Activated naive CD4-positive, alpha-beta T cell treated with anti-CD3 and anti-CD28 coated beads, Interleukin-2, amount 50 U/mL, for 72 hours (primary cell): ENCODE data around the gene NLK. TPM values are rescaled to one million over a fixed set of nuclear protein-coding genes. Genes with fewer than 3 reads are reported as not detected.
"Not testable (repeated sequence)": the region's sequence is repeated elsewhere in the genome, so short reads cannot be mapped to it uniquely, and the experiment has no call there.

Experiments
- ATAC-seq, 2 donors: fragments of 150-1000 bp; cut with Tn5 transposase; 2 replicates each; pipeline ENCODE4 v1.10.0; 2021; ENCODE audit warnings: mild to moderate bottlenecking in 2 of 2, moderate library complexity in 2 of 2
- DNase-seq, 2 donors: peaks; one replicate each; pipeline ENCODE4 v3.0.0; 2021 to 2022; ENCODE audit warnings: low spot score in 2 of 2
- H3K27ac Mint-ChIP-seq, 2 donors: one replicate each; pipeline ENCODE4 v1.8.0; 2022; ENCODE audit warnings: mild to moderate bottlenecking in 2 of 2, mixed read lengths in 2 of 2
- H3K36me3 Mint-ChIP-seq, 2 donors: one replicate each; pipeline ENCODE4 v1.8.0; 2022; ENCODE audit warnings: mixed read lengths in 2 of 2
- H3K9me3 Mint-ChIP-seq, 2 donors: one replicate each; pipeline ENCODE4 v1.8.0; 2022; ENCODE audit warnings: mixed read lengths in 2 of 2
- total RNA-seq, 2 donors: library from RNA; stranded (reverse); gene quantifications; one replicate each; pipeline ENCODE4 v1.2.3, GENCODE V29; 2022

The NLK gene
- total RNA-seq, 2 donors from 2014 or later, result 8.3 to 10.0 TPM

- ATAC-seq, result no peak
- Mint-ChIP-seq H3K36me3 (peaks cover 9 to 15% of the 10 kb centered on the region in 2 donors), H3K27ac (no peak overlapping the region), H3K9me3 (no peaks in the 10 kb centered on the region)
- no peak for DNase-seq
Observed at GRCh38 chr17:28182559-28182958, 140.1 kb downstream of the NLK start.

- H3K9me3 Mint-ChIP-seq, result no peaks in the 10 kb centered on the region
- DNase-seq (no peak), ATAC-seq (no peak)
- no peak overlapping the region for H3K27ac Mint-ChIP-seq
- peaks cover 9 to 15% of the 10 kb centered on the region in 2 donors for H3K36me3 Mint-ChIP-seq
Observed at GRCh38 chr17:28185658-28186057, 143.2 kb downstream of the NLK start.

- H3K9me3 Mint-ChIP-seq, DNase-seq, H3K27ac Mint-ChIP-seq, ATAC-seq: not testable (repeated sequence)
- peaks cover 9 to 15% of the 10 kb centered on the region in 2 donors for H3K36me3 Mint-ChIP-seq
Observed at GRCh38 chr17:28186472-28186871, 144.0 kb downstream of the NLK start.

GRCh38 chr17:28187931-28188330 lies 145.5 kb downstream of the NLK start:
- no peaks in the 10 kb centered on the region for H3K9me3 Mint-ChIP-seq
- H3K27ac Mint-ChIP-seq, result no peak overlapping the region
- ATAC-seq (no peak), DNase-seq (no peak)
- H3K36me3 Mint-ChIP-seq, result peaks cover 9 to 15% of the 10 kb centered on the region in 2 donors

- H3K27ac Mint-ChIP-seq, result peak overlapping the region in 1 of 2 donors; percentile 5
- peaks cover 9 to 15% of the 10 kb centered on the region in 2 donors for H3K36me3 Mint-ChIP-seq
- ATAC-seq (peak in 1 of 2 donors; percentile 53), DNase-seq (no peak)
- no peaks in the 10 kb centered on the region for H3K9me3 Mint-ChIP-seq
Observed at GRCh38 chr17:28188841-28189263, 146.4 kb downstream of the NLK start.

- DNase-seq (no peak), ATAC-seq (no peak)
- Mint-ChIP-seq H3K27ac (peak overlapping the region; percentile 5 to 81), H3K9me3 (no peaks in the 10 kb centered on the region), H3K36me3 (peaks cover 9 to 15% of the 10 kb centered on the region in 2 donors)
Observed at GRCh38 chr17:28189667-28190066, 147.2 kb downstream of the NLK start.

- H3K27ac Mint-ChIP-seq, result peak overlapping the region in 1 of 2 donors; percentile 40
- H3K36me3 Mint-ChIP-seq, result peaks cover 6% of the 10 kb centered on the region in 2 donors
- DNase-seq (no peak), ATAC-seq (no peak)
- H3K9me3 Mint-ChIP-seq, result no peaks in the 10 kb centered on the region
Observed at GRCh38 chr17:28191018-28191417, 148.5 kb downstream of the NLK start.

GRCh38 chr17:28193241-28193640 lies 150.8 kb downstream of the NLK start:
- ATAC-seq (no peak), DNase-seq (no peak)
- Mint-ChIP-seq H3K36me3 (no peaks in the 10 kb centered on the region), H3K27ac (no peak overlapping the region), H3K9me3 (no peaks in the 10 kb centered on the region)

GRCh38 chr17:28194382-28194781 lies 151.9 kb downstream of the NLK start:
- H3K9me3 Mint-ChIP-seq, result no peaks in the 10 kb centered on the region
- no peak for DNase-seq
- no peak for ATAC-seq
- H3K36me3 Mint-ChIP-seq, result no peaks in the 10 kb centered on the region
- no peak overlapping the region for H3K27ac Mint-ChIP-seq

- H3K27ac Mint-ChIP-seq, result peak overlapping the region in 1 of 2 donors; percentile 14
- no peak for ATAC-seq
- no peaks in the 10 kb centered on the region for H3K36me3 Mint-ChIP-seq
- no peak for DNase-seq
- H3K9me3 Mint-ChIP-seq, result no peaks in the 10 kb centered on the region
Observed at GRCh38 chr17:28196636-28197035, 154.2 kb downstream of the NLK start.

- H3K27ac Mint-ChIP-seq, result no peak overlapping the region
- H3K9me3 Mint-ChIP-seq, result no peaks in the 10 kb centered on the region
- DNase-seq (no peak), ATAC-seq (no peak)
- no peaks in the 10 kb centered on the region for H3K36me3 Mint-ChIP-seq
Observed at GRCh38 chr17:28199115-28199514, 156.6 kb downstream of the NLK start.

- Mint-ChIP-seq H3K27ac (no peak overlapping the region), H3K36me3 (no peaks in the 10 kb centered on the region), H3K9me3 (no peaks in the 10 kb centered on the region)
- DNase-seq (no peak), ATAC-seq (no peak)
Observed at GRCh38 chr17:28199728-28200127, 157.3 kb downstream of the NLK start.

GRCh38 chr17:28201315-28201714 lies 158.8 kb downstream of the NLK start:
- DNase-seq (no peak), ATAC-seq (no peak)
- Mint-ChIP-seq H3K27ac (peak overlapping the region in 1 of 2 donors; percentile 66), H3K36me3 (no peaks in the 10 kb centered on the region), H3K9me3 (no peaks in the 10 kb centered on the region)

- H3K27ac Mint-ChIP-seq, result no peak overlapping the region
- no peaks in the 10 kb centered on the region for H3K9me3 Mint-ChIP-seq
- DNase-seq (no peak), ATAC-seq (no peak)
- H3K36me3 Mint-ChIP-seq, result no peaks in the 10 kb centered on the region
Observed at GRCh38 chr17:28204244-28204643, 161.8 kb downstream of the NLK start.

GRCh38 chr17:28204751-28205150 lies 162.3 kb downstream of the NLK start:
- H3K36me3 Mint-ChIP-seq, result peaks cover 0 to 5% of the 10 kb centered on the region in 2 donors
- no peak for ATAC-seq

GRCh38 chr17:28206292-28206691 lies 163.8 kb downstream of the NLK start:
- no peaks in the 10 kb centered on the region for H3K9me3 Mint-ChIP-seq
- H3K27ac Mint-ChIP-seq, result no peak overlapping the region
- H3K36me3 Mint-ChIP-seq, result peaks cover 4 to 5% of the 10 kb centered on the region in 2 donors
- no peak for ATAC-seq
- DNase-seq, result no peak

More at GRCh38 chr17:28204751-28205150, 162.3 kb downstream of the NLK start:
- no peak for DNase-seq
- Mint-ChIP-seq H3K9me3 (no peaks in the 10 kb centered on the region), H3K27ac (no peak overlapping the region)

GRCh38 chr17:28211811-28212210 lies 169.3 kb downstream of the NLK start:
- Mint-ChIP-seq H3K9me3 (peaks cover 3 to 4% of the 10 kb centered on the region in 2 donors), H3K36me3 (peaks cover 5 to 13% of the 10 kb centered on the region in 2 donors), H3K27ac (no peak overlapping the region)
- no peak for DNase-seq
- no peak for ATAC-seq

GRCh38 chr17:28213578-28213977 lies 171.1 kb downstream of the NLK start:
- H3K27ac Mint-ChIP-seq, ATAC-seq, DNase-seq, H3K9me3 Mint-ChIP-seq: not testable (repeated sequence)
- H3K36me3 Mint-ChIP-seq, result peaks cover 5 to 13% of the 10 kb centered on the region in 2 donors
